ENCODE data around the gene TRIM15. TPM values are rescaled to one million over a fixed set of nuclear protein-coding genes. Genes with fewer than 3 reads are reported as not detected.
A peak's percentile ranks its signal among the peaks of the same experiment; 100 is the strongest.

Gene TRIM15
- total and polyA plus RNA-seq, 4 donors = 0.01 to 0.06 TPM; not detected in 2

DNA sequence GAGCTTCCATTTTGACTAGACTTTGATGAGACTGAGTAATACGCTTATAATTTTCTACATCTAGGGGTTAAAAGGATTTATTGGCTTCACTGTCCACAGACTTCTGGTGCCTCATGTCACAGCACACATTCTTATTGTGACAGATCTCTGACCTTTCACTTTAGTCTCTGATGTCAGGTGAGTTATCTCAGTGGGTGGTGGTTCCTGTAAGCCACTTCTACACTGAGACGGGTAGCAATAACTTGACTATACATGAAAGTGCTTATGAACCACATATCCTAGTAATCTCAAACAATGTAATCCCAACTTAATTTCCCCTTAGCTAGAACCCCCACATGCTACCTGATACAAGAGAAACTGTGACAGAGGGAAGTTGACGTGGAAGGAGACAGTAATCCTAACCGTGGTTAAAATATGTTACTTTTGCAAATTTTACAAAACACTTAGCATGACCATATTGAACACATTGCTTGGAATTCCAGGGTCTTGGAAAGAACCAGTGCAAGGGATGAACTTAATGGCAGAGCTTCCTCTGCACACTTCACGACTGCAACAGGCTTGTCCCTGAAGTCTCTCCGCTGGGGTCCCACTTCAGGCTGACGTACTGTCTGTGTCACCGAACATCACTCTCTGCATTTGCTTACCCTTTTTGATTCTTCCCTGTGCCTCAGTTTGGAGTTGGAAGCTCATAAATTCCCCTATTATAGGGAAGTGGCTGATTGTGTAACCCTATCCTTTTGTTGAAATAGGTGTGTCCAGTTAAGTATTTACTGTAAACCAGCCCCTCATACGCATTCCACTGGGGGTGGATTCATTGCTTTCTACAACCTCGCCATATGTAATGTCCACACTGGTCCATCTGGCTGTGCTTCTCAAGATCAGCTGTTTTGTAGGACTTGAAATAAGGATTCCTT lies 33.8 kb upstream of the TRIM15 start:
- peaks cover 0 to 9% (median 0%) of the 10 kb centered on the region in 5 donors for H3K4me1 ChIP-seq (ENCODE audit: control insufficient read depth in 5 of 5, insufficient read depth in 5 of 5, low read length in 5 of 5)
- ATAC-seq (ENCODE audit: insufficient read depth, low FRiP score) (peak; percentile 14), DNase-seq (no peak)
- H3K9ac ChIP-seq (ENCODE audit: insufficient read depth in 1 of 2, low read length in 2 of 2) = no peak overlapping the region
- H3K9me3 ChIP-seq (ENCODE audit: control insufficient read depth in 4 of 4, insufficient read depth in 3 of 4, low read length in 3 of 4) = no peaks in the 10 kb centered on the region
- 66 to 72% methylated on average over 10 of the region's 10 CpGs for WGBS, 2 donors
- no peaks in the 10 kb centered on the region for H3K36me3 ChIP-seq (ENCODE audit: control insufficient read depth in 4 of 4, insufficient read depth in 4 of 4, low read length in 4 of 4)
- TF ChIP-seq, protein P1, sequence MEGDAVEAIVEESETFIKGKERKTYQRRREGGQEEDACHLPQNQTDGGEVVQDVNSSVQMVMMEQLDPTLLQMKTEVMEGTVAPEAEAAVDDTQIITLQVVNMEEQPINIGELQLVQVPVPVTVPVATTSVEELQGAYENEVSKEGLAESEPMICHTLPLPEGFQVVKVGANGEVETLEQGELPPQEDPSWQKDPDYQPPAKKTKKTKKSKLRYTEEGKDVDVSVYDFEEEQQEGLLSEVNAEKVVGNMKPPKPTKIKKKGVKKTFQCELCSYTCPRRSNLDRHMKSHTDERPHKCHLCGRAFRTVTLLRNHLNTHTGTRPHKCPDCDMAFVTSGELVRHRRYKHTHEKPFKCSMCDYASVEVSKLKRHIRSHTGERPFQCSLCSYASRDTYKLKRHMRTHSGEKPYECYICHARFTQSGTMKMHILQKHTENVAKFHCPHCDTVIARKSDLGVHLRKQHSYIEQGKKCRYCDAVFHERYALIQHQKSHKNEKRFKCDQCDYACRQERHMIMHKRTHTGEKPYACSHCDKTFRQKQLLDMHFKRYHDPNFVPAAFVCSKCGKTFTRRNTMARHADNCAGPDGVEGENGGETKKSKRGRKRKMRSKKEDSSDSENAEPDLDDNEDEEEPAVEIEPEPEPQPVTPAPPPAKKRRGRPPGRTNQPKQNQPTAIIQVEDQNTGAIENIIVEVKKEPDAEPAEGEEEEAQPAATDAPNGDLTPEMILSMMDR (IDR thresholded peaks at IDR 0.05; ENCODE audit: control extremely low read depth, extremely low read depth) = no peak
- H3K27me3 ChIP-seq (ENCODE audit: control insufficient read depth in 3 of 3, insufficient read depth in 3 of 3, low read length in 2 of 3) = peaks cover 0 to 64% (median 63%) of the 10 kb centered on the region in 3 donors
- no peak overlapping the region for H3K4me3 ChIP-seq
- no peak overlapping the region for H3K27ac ChIP-seq (ENCODE audit: low read depth in 1 of 2, low read length in 1 of 2)

DNA sequence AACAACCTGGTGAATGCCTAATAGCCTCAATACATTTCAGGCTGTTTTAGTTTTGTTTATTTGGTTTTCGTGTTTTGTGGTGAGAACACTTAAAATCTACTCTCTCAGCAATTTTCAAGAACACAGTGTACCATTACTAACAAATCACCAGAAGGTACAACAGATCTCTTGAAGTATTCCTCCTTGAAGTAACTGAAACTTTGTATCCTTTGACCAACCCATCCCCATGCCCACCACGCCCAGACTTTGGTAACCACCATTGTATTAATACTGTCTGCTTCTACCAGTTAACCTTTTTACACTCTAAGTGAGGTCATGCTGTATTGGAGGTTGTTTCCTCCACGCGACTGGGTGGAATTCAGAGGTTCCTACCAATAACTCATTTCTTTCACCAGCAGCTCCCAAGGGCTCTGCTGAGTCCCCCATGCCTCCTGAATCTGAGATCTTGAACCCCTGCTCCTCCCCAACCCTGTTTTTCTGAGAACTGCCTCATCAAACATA lies 33.1 kb upstream of the TRIM15 start:
- ATAC-seq (ENCODE audit: insufficient read depth, low FRiP score) (no peak), DNase-seq (no peak)
- Histone ChIP-seq H3K27ac (ENCODE audit: low read depth in 1 of 2, low read length in 1 of 2) (no peak overlapping the region), H3K4me3 (no peak overlapping the region), H3K9me3 (ENCODE audit: control insufficient read depth in 4 of 4, insufficient read depth in 3 of 4, low read length in 3 of 4) (no peaks in the 10 kb centered on the region), H3K4me1 (ENCODE audit: control insufficient read depth in 5 of 5, insufficient read depth in 5 of 5, low read length in 5 of 5) (peaks cover 0 to 9% (median 0%) of the 10 kb centered on the region in 5 donors), H3K36me3 (ENCODE audit: control insufficient read depth in 4 of 4, insufficient read depth in 4 of 4, low read length in 4 of 4) (no peaks in the 10 kb centered on the region), H3K9ac (ENCODE audit: insufficient read depth in 1 of 2, low read length in 2 of 2) (no peak overlapping the region), H3K27me3 (ENCODE audit: control insufficient read depth in 3 of 3, insufficient read depth in 3 of 3, low read length in 2 of 3) (peaks cover 0 to 58% (median 58%) of the 10 kb centered on the region in 3 donors)
- TF ChIP-seq, protein P1 (IDR thresholded peaks at IDR 0.05; ENCODE audit: control extremely low read depth, extremely low read depth) = no peak
- WGBS, 2 donors = 68 to 69% methylated on average over 4 of the region's 4 CpGs

DNA sequence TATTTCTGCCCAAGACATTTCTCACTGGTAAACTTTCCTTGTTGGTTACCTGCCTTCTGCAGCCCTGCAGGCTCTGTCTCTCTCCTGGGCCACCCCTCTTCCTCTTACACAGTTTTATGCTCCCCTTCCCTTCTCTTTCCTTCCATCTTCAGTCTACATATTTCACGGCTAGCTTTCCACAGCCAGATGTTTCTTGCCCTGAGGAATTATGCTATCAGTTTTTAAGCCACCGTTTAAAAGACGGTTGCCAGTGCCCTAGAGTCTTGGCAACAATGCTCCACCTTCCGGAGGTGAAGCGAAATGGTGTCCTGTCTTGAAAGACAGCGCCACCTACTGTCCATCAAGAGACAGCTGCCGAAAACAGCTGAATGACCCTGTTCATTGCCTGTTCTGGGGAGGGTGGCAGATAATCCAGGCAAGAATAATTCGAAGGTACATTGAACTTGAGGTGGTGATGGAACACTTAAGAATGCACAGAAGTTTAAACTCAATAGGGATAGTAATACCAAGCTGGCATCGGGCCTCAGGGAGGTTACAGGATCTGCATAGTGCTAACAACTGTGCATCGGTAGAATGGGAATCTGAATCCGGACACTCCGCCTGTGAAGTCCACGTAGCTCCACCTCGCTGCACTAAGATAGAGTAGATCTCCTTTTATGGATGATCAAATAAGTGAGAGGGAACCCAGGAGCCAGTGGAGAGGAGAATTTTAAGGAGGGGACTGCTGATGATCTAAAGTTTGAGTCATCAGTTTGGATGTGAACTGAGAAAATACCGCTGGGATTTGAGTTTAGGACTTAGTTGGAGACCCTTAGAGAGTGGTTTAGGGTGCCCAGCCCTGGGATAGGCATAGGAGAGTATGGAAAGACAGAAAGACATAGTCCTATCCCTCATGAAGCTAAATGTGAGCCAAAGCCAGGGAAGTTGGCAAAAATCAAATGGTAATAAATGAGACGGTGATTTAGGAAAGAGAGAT lies 32.2 kb upstream of the TRIM15 start:
- Histone ChIP-seq H3K27me3 (ENCODE audit: control insufficient read depth in 3 of 3, insufficient read depth in 3 of 3, low read length in 2 of 3) (peaks cover 0 to 50% (median 50%) of the 10 kb centered on the region in 3 donors), H3K36me3 (ENCODE audit: control insufficient read depth in 4 of 4, insufficient read depth in 4 of 4, low read length in 4 of 4) (no peaks in the 10 kb centered on the region), H3K4me3 (no peak overlapping the region), H3K4me1 (ENCODE audit: control insufficient read depth in 5 of 5, insufficient read depth in 5 of 5, low read length in 5 of 5) (peaks cover 0 to 9% (median 0%) of the 10 kb centered on the region in 5 donors), H3K27ac (ENCODE audit: low read depth in 1 of 2, low read length in 1 of 2) (peak overlapping the region in 1 of 2 donors; percentile 56), H3K9ac (ENCODE audit: insufficient read depth in 1 of 2, low read length in 2 of 2) (no peak overlapping the region), H3K9me3 (ENCODE audit: control insufficient read depth in 4 of 4, insufficient read depth in 3 of 4, low read length in 3 of 4) (no peaks in the 10 kb centered on the region)
- ATAC-seq (ENCODE audit: insufficient read depth, low FRiP score) (peak; percentile 79), DNase-seq (peak; percentile 68 to 88 (median 79))
- TF ChIP-seq, protein P1 (IDR thresholded peaks at IDR 0.05; ENCODE audit: control extremely low read depth, extremely low read depth) = peak; percentile 99
- WGBS, 2 donors = 31 to 36% methylated on average over 16 of the region's 16 CpGs

Measured in lung (tissue), 12 donors.